ENCODE data around the gene UBAP2. TPM values are rescaled to one million over a fixed set of nuclear protein-coding genes. Genes with fewer than 3 reads are reported as not detected.

Gene UBAP2
- total RNA-seq, 1 experiment from 2014 or later, result 12.3 TPM

DNA sequence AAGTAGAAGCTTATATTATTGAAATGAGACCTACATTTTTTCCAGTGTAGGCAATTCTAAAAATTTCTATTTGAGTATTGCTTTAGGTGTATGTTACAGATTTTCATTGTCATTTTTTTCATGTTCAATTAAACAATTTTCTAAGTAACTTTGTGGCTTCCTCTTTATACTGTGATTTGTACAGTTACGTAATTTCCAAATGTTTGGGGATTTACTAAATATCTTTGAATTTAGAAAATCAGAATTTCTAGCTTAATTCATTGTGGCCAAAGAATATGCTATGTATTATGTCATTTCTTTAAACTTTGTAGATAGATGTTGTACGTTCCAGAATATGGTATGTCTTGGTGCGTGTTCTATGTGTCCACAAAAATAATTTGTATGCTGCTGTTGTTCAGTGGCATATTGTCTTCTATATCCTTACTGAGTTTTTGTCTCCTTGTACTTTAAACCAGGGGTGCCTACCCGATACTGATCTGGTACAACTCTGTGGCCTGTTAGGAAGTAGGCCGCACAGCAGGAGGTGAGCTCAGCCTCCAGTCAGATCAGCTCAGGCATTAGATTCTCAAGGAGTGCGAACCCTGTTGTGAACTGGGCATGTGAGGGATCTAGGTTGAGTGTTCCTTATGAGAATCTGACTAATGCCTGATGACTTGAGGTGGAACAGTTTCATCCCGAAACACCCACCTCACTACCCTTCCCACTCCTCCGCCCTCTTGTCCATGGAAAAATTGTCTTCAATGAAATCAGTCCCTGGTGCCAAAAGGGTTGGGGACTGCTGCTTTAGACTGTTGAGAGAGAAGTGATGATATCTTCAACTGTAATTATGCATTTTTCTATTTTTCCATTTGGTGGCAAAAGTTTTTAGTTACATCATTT, 168.2 kb downstream of the UBAP2 start:
- no peak for DNase-seq (ENCODE audit: low read depth)

- no peak for DNase-seq (ENCODE audit: low read depth)
Measured at GRCh38 chr9:33878691-33879366, 169.9 kb downstream of the UBAP2 start.

DNA sequence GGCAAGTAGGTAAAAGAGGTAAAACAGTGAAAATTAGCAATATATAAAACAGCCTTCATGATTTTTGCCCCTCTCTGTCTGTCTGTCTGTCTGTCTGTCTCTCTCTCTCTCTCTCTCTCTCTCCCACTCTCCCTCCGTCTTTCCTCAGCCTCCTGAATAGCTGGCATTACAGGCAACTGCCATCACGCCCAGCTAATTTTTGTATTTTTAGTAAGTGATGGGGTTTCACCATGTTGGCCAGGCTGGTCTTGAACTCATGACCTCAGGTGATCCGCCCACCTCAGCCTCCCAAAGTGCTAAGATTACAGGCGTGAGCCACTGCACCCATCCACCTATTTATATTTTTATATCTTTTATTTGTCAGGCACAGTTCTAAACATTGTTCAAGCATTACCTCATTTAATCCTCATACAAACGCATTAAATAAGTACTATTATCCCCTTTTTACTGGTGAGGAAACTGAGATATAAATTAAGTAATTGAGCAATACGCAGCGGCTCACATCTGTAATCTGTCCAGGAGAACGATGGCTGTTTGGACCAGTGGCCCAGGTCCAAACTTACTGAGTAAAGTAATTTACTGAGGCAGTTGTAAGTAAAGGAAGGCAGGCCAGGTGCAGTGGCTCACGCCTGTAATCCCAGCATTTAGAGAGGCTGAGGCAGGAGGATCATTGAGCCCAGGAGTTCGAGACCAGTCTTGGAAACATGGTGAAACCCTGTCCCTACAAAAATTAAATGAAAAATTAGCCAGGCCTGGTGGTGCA, 170.8 kb downstream of the UBAP2 start:
- DNase-seq (ENCODE audit: low read depth), result no peak

Other genes with a start within 250 kb of the UBAP2 start
- 13.0 and 18.5 TPM in 2 replicates for gene UBE2R2, start 231.7 kb downstream of the UBAP2 start, total RNA-seq (2014; rRNA removed; shearing (Covaris generic))
- 20.0 and 21.5 TPM in 2 replicates for gene DCAF12, start 77.8 kb upstream of the UBAP2 start, total RNA-seq (2014; rRNA removed; shearing (Covaris generic))
- 23.0 and 24.0 TPM in 2 replicates for gene UBAP1, start 130.2 kb upstream of the UBAP2 start, total RNA-seq (2014; rRNA removed; shearing (Covaris generic))

Measured in RPMI7951 (cell line).